ENCODE results near the gene LOXL4.

Gene LOXL4

DNA sequence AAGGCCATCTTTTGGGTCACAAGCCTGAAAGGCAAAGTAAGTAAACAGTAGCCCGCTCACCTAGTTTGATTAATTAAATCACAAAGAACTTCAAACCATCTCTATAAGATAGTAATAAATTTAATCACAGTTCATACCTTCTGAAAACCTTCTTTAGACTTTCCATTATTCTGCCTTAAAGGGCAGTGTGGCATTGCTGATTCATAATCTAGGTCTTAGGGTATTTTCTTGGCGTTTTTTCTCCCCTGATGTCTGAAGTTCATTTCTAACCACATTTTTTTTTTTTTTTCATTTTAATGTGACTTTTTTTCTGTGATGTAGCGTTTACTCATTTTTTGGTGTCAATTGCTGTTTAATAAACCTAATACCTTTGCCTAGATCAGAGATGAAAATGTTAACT, 27.5 kb downstream of the LOXL4 start:
- H3K36me3 ChIP-seq (replicated peaks; ENCODE audit: low read depth, low read length), result peaks cover 15% of the 10 kb centered on the region

DNA sequence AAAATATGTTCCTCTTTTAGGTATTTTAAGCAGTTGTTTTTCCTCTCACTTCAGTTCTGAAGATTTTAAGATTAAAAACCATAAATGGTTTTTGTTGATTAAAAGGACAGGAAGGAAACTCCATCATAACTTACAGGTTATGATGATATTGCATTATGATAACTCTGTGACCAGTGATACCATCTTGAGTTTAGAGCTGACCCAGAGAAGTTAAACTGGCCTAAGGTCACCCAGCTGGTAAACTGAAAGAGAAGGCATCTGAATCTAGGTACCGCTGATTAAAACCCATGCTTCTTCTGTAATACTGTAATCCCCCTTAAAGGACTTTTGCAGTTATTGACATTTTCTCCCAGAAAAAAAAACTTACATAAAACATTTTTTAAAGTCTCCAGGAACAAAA, 29.6 kb downstream of the LOXL4 start:
- Histone ChIP-seq H3K4me1 (ENCODE audit: low read length) (no peaks in the 10 kb centered on the region), H4K20me1 (ENCODE audit: insufficient read depth, low read length) (no peaks in the 10 kb centered on the region), H3K27me3 (ENCODE audit: low read depth, low read length) (no peaks in the 10 kb centered on the region), H3K27ac (ENCODE audit: low read length) (no peak overlapping the region), H3K9me3 (ENCODE audit: insufficient read depth, low read length) (no peaks in the 10 kb centered on the region), H3K9ac (ENCODE audit: low read length) (no peak overlapping the region), H3K36me3 (replicated peaks; ENCODE audit: low read depth, low read length) (peaks cover 7% of the 10 kb centered on the region), H3K79me2 (ENCODE audit: low read length) (no peaks in the 10 kb centered on the region), H2AFZ (ENCODE audit: low read depth, low read length) (no peak overlapping the region), H3K4me3 (ENCODE audit: low read length) (no peak overlapping the region), H3K4me2 (ENCODE audit: low read length) (no peak overlapping the region)
- TF ChIP-seq EZH2phosphoT487 (IDR thresholded peaks at IDR 0.05; ENCODE audit: low read depth), result no peak
- TF ChIP-seq, protein P1, sequence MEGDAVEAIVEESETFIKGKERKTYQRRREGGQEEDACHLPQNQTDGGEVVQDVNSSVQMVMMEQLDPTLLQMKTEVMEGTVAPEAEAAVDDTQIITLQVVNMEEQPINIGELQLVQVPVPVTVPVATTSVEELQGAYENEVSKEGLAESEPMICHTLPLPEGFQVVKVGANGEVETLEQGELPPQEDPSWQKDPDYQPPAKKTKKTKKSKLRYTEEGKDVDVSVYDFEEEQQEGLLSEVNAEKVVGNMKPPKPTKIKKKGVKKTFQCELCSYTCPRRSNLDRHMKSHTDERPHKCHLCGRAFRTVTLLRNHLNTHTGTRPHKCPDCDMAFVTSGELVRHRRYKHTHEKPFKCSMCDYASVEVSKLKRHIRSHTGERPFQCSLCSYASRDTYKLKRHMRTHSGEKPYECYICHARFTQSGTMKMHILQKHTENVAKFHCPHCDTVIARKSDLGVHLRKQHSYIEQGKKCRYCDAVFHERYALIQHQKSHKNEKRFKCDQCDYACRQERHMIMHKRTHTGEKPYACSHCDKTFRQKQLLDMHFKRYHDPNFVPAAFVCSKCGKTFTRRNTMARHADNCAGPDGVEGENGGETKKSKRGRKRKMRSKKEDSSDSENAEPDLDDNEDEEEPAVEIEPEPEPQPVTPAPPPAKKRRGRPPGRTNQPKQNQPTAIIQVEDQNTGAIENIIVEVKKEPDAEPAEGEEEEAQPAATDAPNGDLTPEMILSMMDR (IDR thresholded peaks at IDR 0.05; ENCODE audit: low read depth, low read length), result no peak

More for the DNA sequence above, 27.5 kb downstream of the LOXL4 start:
- no peak overlapping the region for H3K4me2 ChIP-seq (ENCODE audit: low read length)
- H2AFZ ChIP-seq (ENCODE audit: low read depth, low read length), result no peak overlapping the region
- H3K4me1 ChIP-seq (ENCODE audit: low read length), result no peaks in the 10 kb centered on the region
- H3K79me2 ChIP-seq (ENCODE audit: low read length), result no peaks in the 10 kb centered on the region
- no peaks in the 10 kb centered on the region for H4K20me1 ChIP-seq (ENCODE audit: insufficient read depth, low read length)
- H3K27me3 ChIP-seq (ENCODE audit: low read depth, low read length), result no peaks in the 10 kb centered on the region
- no peak overlapping the region for H3K9ac ChIP-seq (ENCODE audit: low read length)
- no peaks in the 10 kb centered on the region for H3K9me3 ChIP-seq (ENCODE audit: insufficient read depth, low read length)
- no peak overlapping the region for H3K4me3 ChIP-seq (ENCODE audit: low read length)
- TF ChIP-seq, protein P1 (IDR thresholded peaks at IDR 0.05; ENCODE audit: low read depth, low read length), result no peak
- TF ChIP-seq EZH2phosphoT487 (IDR thresholded peaks at IDR 0.05; ENCODE audit: low read depth), result no peak
- H3K27ac ChIP-seq (ENCODE audit: low read length), result no peak overlapping the region

DNA sequence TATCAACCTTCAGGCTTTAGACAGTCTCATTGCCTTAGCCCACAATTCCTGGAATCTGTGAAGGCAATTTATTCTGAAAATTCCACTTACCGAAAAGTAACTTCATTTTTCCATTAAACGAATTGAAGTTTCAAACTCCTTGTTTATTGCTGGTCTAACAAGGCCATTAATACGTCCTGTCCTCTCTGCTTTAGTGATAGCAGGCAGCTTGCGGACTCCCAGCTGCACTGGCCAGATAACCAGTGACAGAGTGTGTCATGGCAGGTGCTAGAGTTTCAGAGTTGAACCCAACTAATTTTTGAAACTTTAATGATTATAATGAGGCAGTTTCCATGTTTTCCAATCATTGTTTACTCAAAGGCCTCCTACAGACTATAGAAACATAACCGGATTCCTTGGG, 31.1 kb downstream of the LOXL4 start:
- Histone ChIP-seq H3K9me3 (ENCODE audit: insufficient read depth, low read length) (no peaks in the 10 kb centered on the region), H3K4me3 (ENCODE audit: low read length) (no peak overlapping the region), H3K9ac (ENCODE audit: low read length) (no peak overlapping the region), H3K4me2 (ENCODE audit: low read length) (no peak overlapping the region), H3K36me3 (replicated peaks; ENCODE audit: low read depth, low read length) (peaks cover 7% of the 10 kb centered on the region), H3K27me3 (ENCODE audit: low read depth, low read length) (no peaks in the 10 kb centered on the region), H3K79me2 (ENCODE audit: low read length) (no peaks in the 10 kb centered on the region), H4K20me1 (ENCODE audit: insufficient read depth, low read length) (no peaks in the 10 kb centered on the region), H2AFZ (ENCODE audit: low read depth, low read length) (no peak overlapping the region), H3K4me1 (ENCODE audit: low read length) (no peaks in the 10 kb centered on the region), H3K27ac (ENCODE audit: low read length) (no peak overlapping the region)
- no peak for TF ChIP-seq EZH2phosphoT487 (IDR thresholded peaks at IDR 0.05; ENCODE audit: low read depth)
- TF ChIP-seq, protein P1 (IDR thresholded peaks at IDR 0.05; ENCODE audit: low read depth, low read length), result no peak

DNA sequence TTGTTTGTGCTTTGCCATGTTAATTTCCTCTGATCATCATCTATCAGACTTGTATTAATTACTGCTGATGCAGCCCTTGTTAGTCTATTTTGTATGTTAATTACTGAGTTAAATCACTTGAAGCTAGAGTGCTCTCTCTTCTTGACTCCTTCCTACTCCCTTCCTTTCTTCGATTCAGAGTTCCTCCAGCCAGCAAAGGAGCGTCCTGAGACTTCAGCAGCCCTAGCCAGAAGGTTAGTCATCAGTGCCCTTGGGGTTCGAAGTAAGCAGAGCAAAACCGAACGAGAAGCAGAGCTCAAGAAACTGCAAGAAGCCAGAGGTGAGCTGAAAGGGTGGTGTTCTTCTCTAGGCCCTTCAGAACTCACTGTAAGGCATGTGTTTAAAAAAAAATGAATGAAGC, 32.1 kb downstream of the LOXL4 start:
- Histone ChIP-seq H3K36me3 (replicated peaks; ENCODE audit: low read depth, low read length) (peaks cover 7% of the 10 kb centered on the region), H3K4me1 (ENCODE audit: low read length) (no peaks in the 10 kb centered on the region), H2AFZ (ENCODE audit: low read depth, low read length) (no peak overlapping the region), H3K9me3 (ENCODE audit: insufficient read depth, low read length) (no peaks in the 10 kb centered on the region), H3K27me3 (ENCODE audit: low read depth, low read length) (no peaks in the 10 kb centered on the region), H4K20me1 (ENCODE audit: insufficient read depth, low read length) (no peaks in the 10 kb centered on the region), H3K79me2 (ENCODE audit: low read length) (peaks cover 4% of the 10 kb centered on the region; the same call in 1 of the 2 replicates), H3K4me2 (ENCODE audit: low read length) (no peak overlapping the region), H3K9ac (ENCODE audit: low read length) (no peak overlapping the region), H3K27ac (ENCODE audit: low read length) (no peak overlapping the region), H3K4me3 (ENCODE audit: low read length) (no peak overlapping the region)
- TF ChIP-seq EZH2phosphoT487 (IDR thresholded peaks at IDR 0.05; ENCODE audit: low read depth), result no peak
- TF ChIP-seq, protein P1 (IDR thresholded peaks at IDR 0.05; ENCODE audit: low read depth, low read length), result no peak

Measured in OCI-LY3 (cell line).